Central memory CD4-positive, alpha-beta T cell (primary cell): ENCODE measurements around the gene ECM2.

ENCODE experiments used
- DNase-seq: peaks from one replicate; pipeline ENCODE4 v3.0.0; 2022

ECM2 gene

GRCh38 chr9:92527832-92528521, 7.8 kb downstream of the ECM2 start:
- DNase-seq = no peak

- no peak for DNase-seq
Observed at GRCh38 chr9:92527291-92527828, 8.4 kb downstream of the ECM2 start.

GRCh38 chr9:92525306-92525705, 10.5 kb downstream of the ECM2 start:
- DNase-seq = no peak

- DNase-seq = no peak
Observed at GRCh38 chr9:92524881-92525280, 10.9 kb downstream of the ECM2 start.

- DNase-seq = no peak
Observed at GRCh38 chr9:92522983-92523970, 12.5 kb downstream of the ECM2 start.

- no peak for DNase-seq
Observed at GRCh38 chr9:92520837-92521236, 15.0 kb downstream of the ECM2 start.

GRCh38 chr9:92518199-92518598, 17.6 kb downstream of the ECM2 start:
- no peak for DNase-seq

GRCh38 chr9:92517046-92517445, 18.7 kb downstream of the ECM2 start:
- DNase-seq = no peak

GRCh38 chr9:92516521-92516920, 19.3 kb downstream of the ECM2 start:
- DNase-seq = no peak

GRCh38 chr9:92514635-92515034, 21.2 kb downstream of the ECM2 start:
- DNase-seq = no peak

- DNase-seq = no peak
Observed at GRCh38 chr9:92513349-92513748, 22.4 kb downstream of the ECM2 start.

GRCh38 chr9:92512622-92513021, 23.2 kb downstream of the ECM2 start:
- no peak for DNase-seq

- no peak for DNase-seq
Observed at GRCh38 chr9:92510747-92511146, 25.0 kb downstream of the ECM2 start.

- no peak for DNase-seq
Observed at GRCh38 chr9:92509050-92509449, 26.7 kb downstream of the ECM2 start.

- no peak for DNase-seq
Observed at GRCh38 chr9:92508018-92508820, 27.6 kb downstream of the ECM2 start.

- no peak for DNase-seq
Observed at GRCh38 chr9:92507496-92507895, 28.3 kb downstream of the ECM2 start.

- no peak for DNase-seq
Observed at GRCh38 chr9:92507005-92507404, 28.8 kb downstream of the ECM2 start.

- DNase-seq = no peak
Observed at GRCh38 chr9:92506184-92506857, 29.5 kb downstream of the ECM2 start.

- DNase-seq = no peak
Observed at GRCh38 chr9:92504881-92505280, 30.9 kb downstream of the ECM2 start.

GRCh38 chr9:92503156-92503555, 32.6 kb downstream of the ECM2 start:
- DNase-seq = no peak

GRCh38 chr9:92501671-92502393, 34.0 kb downstream of the ECM2 start:
- no peak for DNase-seq

- no peak for DNase-seq
Observed at GRCh38 chr9:92500725-92501124, 35.1 kb downstream of the ECM2 start.
